ENCODE measurements around the gene NCK2. TPM values are rescaled to one million over a fixed set of nuclear protein-coding genes. Genes with fewer than 3 reads are reported as not detected.

Gene NCK2
- total and polyA plus RNA-seq, 2 of the 4 experiments (the other 2 are of a cell fraction): 15.8 to 22.2 TPM

GRCh38 chr2:105824446-105824845 is 79.7 kb downstream of the NCK2 start:
- no peak for ATAC-seq (ENCODE audit: low read depth)
- intact Hi-C loops (cut with micrococcal nuclease): no loop called here

More at GRCh38 chr2:105824446-105824845, 79.7 kb downstream of the NCK2 start:
- Histone ChIP-seq H3K79me1 (ENCODE audit: low read depth in 1 of 2, low read length in 2 of 2) (peaks cover 39 to 71% of the 10 kb centered on the region in 2 experiments), H2BK20ac (ENCODE audit: low read depth, low read length) (no peak overlapping the region), H3K4me3 (ENCODE audit: insufficient read depth, low read depth, low read length) (no peak overlapping the region), H3K56ac (ENCODE audit: extremely low read depth, insufficient read depth, low read length) (no peak overlapping the region), H2BK15ac (ENCODE audit: low read depth, low read length) (no peak overlapping the region), H3K18ac (ENCODE audit: low read depth, low read length) (no peak overlapping the region), H2AFZ (replicated peaks; ENCODE audit: low read length, poor library complexity) (no peak overlapping the region), H2BK120ac (ENCODE audit: low read depth, low read length) (no peak overlapping the region), H3K27ac (ENCODE audit: insufficient read depth, low read length) (no peak overlapping the region), H4K8ac (ENCODE audit: low read depth in 2 of 2, low read length in 2 of 2) (no peak overlapping the region), H3K4me1 (ENCODE audit: control insufficient read depth, insufficient read depth, low read length) (peaks cover 7% of the 10 kb centered on the region), H4K5ac (ENCODE audit: low read depth, low read length) (no peak overlapping the region), H3K36me3 (ENCODE audit: control insufficient read depth, insufficient read depth, low read length) (0 out of 2 replicates have a peak, but pooled peaks cover 4% of the 10 kb centered on the region), H3K14ac (replicated peaks; ENCODE audit: low read depth, low read length) (no peak overlapping the region), H2AK9ac (replicated peaks; ENCODE audit: low read depth, low read length, poor library complexity) (no peak overlapping the region), H3K4me2 (ENCODE audit: low read depth, low read length) (no peak overlapping the region), H2AK5ac (ENCODE audit: low read depth, low read length) (no peak overlapping the region), H3K9ac (ENCODE audit: low read depth, low read length) (no peak overlapping the region), H3K4ac (ENCODE audit: low read depth, low read length) (no peak overlapping the region), H3K9me3 (ENCODE audit: control insufficient read depth, insufficient read depth, low read length) (no peaks in the 10 kb centered on the region; the same call in 1 of the 2 replicates), H3K27me3 (ENCODE audit: control insufficient read depth, insufficient read depth, low read length) (no peaks in the 10 kb centered on the region), H4K91ac (ENCODE audit: insufficient read depth, low read depth, low read length) (no peak overlapping the region), H3K23ac (ENCODE audit: low read depth, low read length) (no peak overlapping the region), H3K9me1 (ENCODE audit: insufficient read depth, low read length) (peaks cover 18% of the 10 kb centered on the region), H2BK5ac (ENCODE audit: low read depth, low read length, poor library complexity, severe bottlenecking) (no peak overlapping the region), H4K20me1 (ENCODE audit: insufficient read depth, low read length) (peaks cover 32% of the 10 kb centered on the region)
- DNase-seq: no peak
- in situ Hi-C loops (cut with MboI; ENCODE audit: low sequenced_read_pairs) (no loop called here), dilution Hi-C loops (cut with HindIII; ENCODE audit: low sequenced_read_pairs, unreplicated experiment) (no loop called here)
- no peak for TF ChIP-seq RCOR1 (IDR thresholded peaks at IDR 0.05; ENCODE audit: insufficient replicate concordance, low read length)
- no peak for TF ChIP-seq USF2 (IDR thresholded peaks at IDR 0.05; ENCODE audit: low read depth, low read length)
- no peak for TF ChIP-seq BHLHE40 (IDR thresholded peaks at IDR 0.05; ENCODE audit: low read depth, low read length)
- TF ChIP-seq RFX5 (IDR thresholded peaks at IDR 0.05; ENCODE audit: low read depth, low read length): no peak
- ChIA-PET POLR2A (ENCODE audit: unreplicated experiment) (no interaction called here), CTCF (no interaction called here)
- BruUV-seq (replicated peaks): no TSS peak
- 97% methylated on average over 6 of the region's 9 CpGs; no CpG with 5 or more reads in 1 of the 2 experiments for WGBS, 2 experiments (ENCODE audit: extremely low coverage in 2 of 2, insufficient read length in 1 of 2)

Data from IMR-90 (cell line).